NCI-H2171 (cell line): ENCODE measurements around the gene SLC35D3.
"Not testable (repeated sequence)": the region's sequence is repeated elsewhere in the genome, so short reads cannot be mapped to it uniquely, and the experiment has no call there.

Source experiments
- DNase-seq: peaks from one replicate; lab custom pipeline; 2025; lab: John Stamatoyannopoulos, UW

The SLC35D3 gene

DNA sequence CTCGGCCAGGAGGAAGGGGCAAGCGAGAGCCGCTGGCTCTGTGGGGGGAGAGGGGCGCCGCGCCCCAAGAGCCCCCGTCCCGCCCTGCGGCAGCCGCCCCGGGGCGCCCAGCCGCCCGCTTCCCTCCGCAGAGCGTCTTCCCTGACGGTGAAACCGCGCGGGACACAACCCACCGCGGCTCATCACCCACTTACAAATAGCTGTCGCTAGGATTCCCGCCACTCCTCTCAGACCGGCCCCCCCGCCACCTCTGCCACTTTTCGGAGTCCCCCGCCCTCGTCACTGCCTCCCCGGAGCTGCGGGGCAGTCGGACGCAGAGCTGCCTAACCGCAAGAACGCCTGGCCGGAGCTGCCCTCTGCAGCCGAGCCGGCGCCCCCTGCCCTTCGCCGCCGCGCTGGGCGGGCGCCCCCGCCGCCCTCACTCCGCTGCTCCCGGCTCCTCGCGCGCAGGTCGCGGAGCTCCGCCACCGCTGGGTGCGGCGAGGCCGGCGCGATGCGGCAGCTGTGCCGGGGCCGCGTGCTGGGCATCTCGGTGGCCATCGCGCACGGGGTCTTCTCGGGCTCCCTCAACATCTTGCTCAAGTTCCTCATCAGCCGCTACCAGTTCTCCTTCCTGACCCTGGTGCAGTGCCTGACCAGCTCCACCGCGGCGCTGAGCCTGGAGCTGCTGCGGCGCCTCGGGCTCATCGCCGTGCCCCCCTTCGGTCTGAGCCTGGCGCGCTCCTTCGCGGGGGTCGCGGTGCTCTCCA lies at the start of gene SLC35D3:
SLC35D3 (plus strand) TSS at position 366 of the 749 bp plus-strand sequence; CDS start at position 494, 128 bp downstream.
- DNase-seq, result no peak

DNA sequence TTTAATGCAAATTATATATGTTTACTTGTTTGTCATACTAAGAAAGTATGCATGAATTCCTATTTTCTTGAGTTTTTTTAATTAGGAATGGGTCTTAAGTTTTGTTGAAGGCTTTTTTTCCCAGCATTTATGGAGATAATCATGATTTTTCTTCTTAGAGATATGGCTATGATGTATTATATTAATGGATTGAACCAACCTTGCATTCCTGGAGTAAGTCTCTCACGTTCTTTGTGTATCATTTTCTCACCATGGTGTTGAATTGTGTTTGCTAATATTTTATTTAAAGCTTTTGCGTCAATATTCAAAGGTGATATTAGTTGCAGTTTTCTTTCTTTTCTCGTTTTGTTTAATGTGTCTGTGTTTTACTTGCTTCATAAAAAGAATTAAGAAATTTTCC lies 48.4 kb upstream of the SLC35D3 start:
- no peak for DNase-seq

DNA sequence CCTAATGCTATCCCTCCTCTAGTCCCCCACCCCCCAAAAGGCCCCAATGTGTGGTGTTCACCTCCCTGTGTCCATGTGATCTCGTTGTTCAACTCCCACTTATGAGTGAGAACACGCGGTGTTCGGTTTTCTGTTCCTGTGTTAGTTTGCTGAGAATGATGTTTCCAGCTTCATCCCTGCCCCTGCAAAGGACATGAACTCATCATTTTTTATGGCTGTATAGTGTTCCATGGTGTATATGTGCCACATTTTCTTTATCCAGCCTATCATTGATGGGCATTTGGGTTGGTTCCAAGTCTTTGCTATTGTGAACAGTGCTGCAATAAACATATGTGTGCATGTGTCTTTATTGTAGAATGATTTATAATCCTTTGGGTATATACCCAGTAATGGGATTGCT lies 45.6 kb upstream of the SLC35D3 start:
- DNase-seq, result not testable (repeated sequence)

DNA sequence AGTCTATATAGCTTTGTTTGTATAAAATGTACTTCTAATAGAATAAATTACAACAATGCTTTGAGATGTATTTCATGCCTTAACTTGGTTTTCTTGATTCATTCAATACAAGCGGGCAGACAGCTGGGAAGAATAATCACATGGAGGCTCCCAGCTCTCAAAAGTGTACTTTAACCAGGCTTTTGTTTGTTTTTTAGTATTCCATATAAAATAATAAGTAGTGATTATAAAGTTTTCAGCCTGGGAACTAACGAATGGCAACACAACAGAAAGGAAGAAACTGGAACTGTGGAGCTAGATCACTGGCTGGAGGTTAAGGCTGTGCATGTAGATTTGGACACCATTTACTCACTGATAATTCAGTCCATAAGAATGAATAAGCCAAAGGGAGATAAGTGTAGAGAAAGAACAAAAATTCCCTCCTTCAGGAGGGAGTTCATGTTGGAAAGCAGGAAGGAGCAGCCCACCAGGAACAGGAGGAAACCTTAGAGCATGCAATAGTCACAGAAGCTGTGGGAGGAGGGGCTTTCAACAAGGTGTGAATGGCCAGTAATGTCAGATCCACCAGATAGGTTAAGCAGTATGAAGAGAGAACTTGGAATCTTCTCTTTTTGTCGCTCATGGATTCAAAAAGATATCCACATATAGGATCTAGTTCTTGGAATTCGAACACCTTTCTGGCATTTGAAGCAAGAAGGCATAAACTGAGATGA lies 41.2 kb upstream of the SLC35D3 start:
- no peak for DNase-seq

DNA sequence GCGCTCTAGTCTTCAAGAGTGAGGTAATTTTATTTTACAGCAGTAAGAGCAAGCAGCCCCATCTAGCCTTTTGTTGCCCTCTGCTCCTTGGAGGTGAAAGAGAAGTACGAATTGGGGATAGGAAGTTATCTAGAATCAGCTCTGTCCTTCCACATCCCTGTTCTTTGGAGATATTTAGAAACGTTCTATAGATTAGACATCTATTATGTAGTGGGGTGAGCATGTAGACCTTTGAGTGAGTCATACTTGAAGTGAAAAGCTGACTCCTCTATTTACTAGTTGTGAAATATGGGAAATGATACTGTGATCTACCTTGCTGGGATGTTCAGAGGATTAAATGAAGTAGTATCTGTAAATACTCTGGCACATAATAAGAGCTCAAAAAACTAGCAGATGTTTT lies 36.0 kb upstream of the SLC35D3 start:
- no peak for DNase-seq

- DNase-seq, result no peak
Measured at GRCh38 chr6:136887953-136888352, 34.1 kb upstream of the SLC35D3 start.

- no peak for DNase-seq
Measured at GRCh38 chr6:136889271-136890193, 32.6 kb upstream of the SLC35D3 start.

DNA sequence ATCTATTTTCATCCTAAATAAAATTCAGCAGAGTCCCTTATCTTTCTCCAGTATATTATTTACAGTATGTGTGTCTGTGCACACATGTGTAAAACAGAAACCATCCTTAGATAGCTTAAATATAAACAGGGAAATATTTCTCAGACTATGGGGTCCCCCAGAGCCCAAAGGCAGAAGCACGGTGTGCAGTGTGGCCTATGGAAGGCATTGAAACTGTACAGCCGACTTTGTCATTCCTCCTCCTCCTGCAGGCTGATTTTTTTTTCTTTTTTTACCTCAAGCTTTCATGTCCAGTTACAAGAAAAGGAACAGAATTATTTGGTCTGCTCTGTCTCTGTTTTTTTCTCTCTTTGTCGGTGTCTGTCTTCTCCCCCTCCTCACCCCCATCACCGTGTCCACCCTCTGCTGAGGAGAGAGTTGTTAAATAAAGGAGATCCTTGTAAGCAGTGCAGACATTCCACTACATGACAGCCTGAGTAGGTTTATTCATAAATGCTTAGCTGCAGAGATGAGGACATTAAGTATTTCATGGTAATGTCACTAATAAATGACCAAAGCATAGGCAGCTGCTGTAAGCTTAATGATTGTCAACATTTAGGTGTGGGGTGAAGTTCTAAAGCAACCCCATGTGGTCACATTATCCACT lies 31.8 kb upstream of the SLC35D3 start:
- no peak for DNase-seq

GRCh38 chr6:136890986-136891385 lies 31.1 kb upstream of the SLC35D3 start:
- no peak for DNase-seq

- DNase-seq, result no peak
Measured at GRCh38 chr6:136893187-136893586, 28.9 kb upstream of the SLC35D3 start.

- no peak for DNase-seq
Measured at GRCh38 chr6:136895901-136896300, 26.2 kb upstream of the SLC35D3 start.

DNA sequence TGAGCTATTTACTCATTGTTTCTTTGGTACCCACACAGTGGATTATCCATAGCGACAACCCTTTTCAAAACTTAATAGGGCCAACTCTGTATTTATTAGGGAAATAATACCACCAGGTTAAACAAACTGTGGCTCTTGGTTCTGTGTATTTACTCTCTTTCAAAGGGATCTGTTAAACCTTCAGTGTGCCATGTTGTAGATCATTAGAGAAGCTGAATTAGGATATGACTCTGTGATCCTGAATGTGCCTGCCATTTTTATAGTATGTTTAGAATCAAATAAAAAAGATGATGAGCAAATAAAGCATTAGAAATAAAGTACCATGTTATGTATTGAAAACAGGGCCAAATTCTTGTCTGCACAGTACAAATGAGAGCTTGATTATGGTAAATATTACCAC lies 25.0 kb upstream of the SLC35D3 start:
- no peak for DNase-seq

- DNase-seq, result no peak
Measured at GRCh38 chr6:136901212-136901784, 20.8 kb upstream of the SLC35D3 start.

GRCh38 chr6:136904477-136904876 lies 17.6 kb upstream of the SLC35D3 start:
- DNase-seq, result not testable (repeated sequence)

GRCh38 chr6:136914947-136915346 lies 7.2 kb upstream of the SLC35D3 start:
- DNase-seq, result no peak

DNA sequence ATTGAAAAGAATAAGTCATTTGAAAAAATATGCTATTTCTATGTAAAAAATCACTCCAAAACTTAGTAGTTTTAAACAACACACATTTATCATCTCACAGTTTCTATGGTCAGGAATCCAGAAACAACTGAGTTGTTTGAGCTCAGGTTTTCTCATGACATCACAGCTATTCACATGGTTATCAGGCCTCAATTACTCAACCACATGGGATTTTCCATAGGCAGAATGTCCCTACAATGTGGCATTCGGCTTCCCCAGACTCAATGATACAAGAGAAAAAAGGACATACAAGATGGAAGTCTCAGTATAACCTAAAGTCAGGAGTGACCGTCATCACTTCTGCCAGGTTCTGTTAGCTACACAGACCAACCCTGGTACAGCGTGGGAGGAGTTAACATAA lies 3.4 kb upstream of the SLC35D3 start:
- DNase-seq, result no peak

- no peak for DNase-seq
Measured at GRCh38 chr6:136920216-136920615, 1.9 kb upstream of the SLC35D3 start.

DNA sequence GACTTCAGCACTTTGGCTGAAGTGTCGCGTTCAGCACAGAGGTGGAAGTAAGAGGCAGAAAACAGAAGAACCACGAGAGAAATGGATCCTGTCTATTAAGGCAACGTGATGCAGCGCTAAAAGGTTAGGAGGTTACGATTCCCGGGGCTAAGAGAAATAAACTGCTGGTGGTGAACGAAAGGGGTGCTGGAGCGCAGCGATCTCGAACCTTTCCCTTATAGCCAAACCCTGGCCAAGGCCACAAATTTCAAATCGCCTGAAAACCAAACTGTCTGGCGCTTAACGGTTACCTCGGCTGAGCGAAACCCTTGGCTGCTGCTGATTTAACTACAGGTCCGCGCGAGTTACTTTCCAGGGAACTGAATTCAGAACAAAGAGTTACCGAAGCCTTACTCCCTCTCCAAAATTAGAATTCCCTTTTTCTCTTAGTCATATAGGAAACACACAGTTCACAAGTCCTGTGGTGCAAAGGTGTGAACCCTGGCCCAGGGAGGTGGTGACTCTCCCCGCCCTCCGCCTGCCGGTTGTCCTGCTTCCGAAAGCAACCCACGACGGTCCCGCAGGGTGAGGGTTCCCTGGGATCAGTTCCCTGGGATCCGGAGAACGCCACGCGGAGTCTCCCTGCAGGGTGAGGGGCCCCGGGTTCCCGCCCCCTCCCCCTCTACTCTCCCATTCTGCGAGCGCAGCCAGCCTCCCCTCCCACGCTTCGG lies 1.3 kb upstream of the SLC35D3 start:
- no peak for DNase-seq

GRCh38 chr6:136921381-136921935 lies 643 bp upstream of the SLC35D3 start:
- DNase-seq, result no peak

DNA sequence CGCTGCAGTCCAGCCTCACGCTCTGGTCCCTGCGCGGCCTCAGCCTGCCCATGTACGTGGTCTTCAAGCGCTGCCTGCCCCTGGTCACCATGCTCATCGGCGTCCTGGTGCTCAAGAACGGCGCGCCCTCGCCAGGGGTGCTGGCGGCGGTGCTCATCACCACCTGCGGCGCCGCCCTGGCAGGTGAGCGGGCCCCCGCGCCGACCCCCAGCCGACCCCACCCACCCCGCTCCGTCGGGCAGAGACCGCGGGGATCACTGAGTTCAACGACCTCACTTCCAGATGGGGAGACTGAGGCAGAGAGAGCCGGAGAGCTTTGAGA lies 545 bp downstream of the SLC35D3 start:
- DNase-seq, result no peak
